ENCODE data around the gene WDR59.

The WDR59 gene

GRCh38 chr16:74975591-74975990 lies 9.3 kb downstream of the WDR59 start:
- no peak for DNase-seq (ENCODE audit: low read depth, low spot score)
- H3K27ac ChIP-seq (ENCODE audit: low read length): no peak overlapping the region
- H3K27me3 ChIP-seq (ENCODE audit: control insufficient read depth, insufficient read depth, low read length): no peaks in the 10 kb centered on the region
- no peaks in the 10 kb centered on the region for H3K9me3 ChIP-seq (ENCODE audit: control insufficient read depth, insufficient read depth, low read length)
- WGBS (ENCODE audit: insufficient coverage, insufficient read length): no CpG with 5 or more reads among the region's 5 CpGs
- no peaks in the 10 kb centered on the region for H3K4me1 ChIP-seq (ENCODE audit: control insufficient read depth, insufficient read depth, low read length)
- peaks cover 3% of the 10 kb centered on the region for H3K36me3 ChIP-seq (ENCODE audit: control insufficient read depth, insufficient read depth, low read length)
- H3K4me3 ChIP-seq (ENCODE audit: low read length): no peak overlapping the region

GRCh38 chr16:74973304-74973703 lies 11.6 kb downstream of the WDR59 start:
- WGBS (ENCODE audit: insufficient coverage, insufficient read length): no CpG with 5 or more reads among the region's 10 CpGs

DNA sequence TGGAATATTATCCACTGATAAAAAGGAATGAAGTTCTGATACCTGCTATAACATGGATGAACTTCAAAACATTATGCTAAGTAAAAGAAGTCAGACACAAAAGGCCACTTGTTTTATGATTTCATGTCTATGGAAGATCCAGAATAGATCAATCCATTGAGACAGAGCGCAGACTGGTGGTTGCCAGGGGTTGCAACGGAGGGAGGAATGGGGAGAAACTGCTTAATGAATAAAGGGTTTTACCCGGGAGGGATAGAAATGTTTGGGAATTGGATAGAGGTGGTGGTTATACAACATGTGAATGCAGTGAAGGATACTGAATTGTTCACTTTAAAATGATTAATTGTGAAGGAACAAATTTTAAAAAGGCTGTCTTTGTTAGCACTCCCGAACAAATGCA lies 30.2 kb downstream of the WDR59 start:
- H3K4me3 ChIP-seq (ENCODE audit: low read length): no peak overlapping the region
- H3K9me3 ChIP-seq (ENCODE audit: control insufficient read depth, insufficient read depth, low read length): no peaks in the 10 kb centered on the region
- 100% methylated on average over 1 of the region's 4 CpGs for WGBS (ENCODE audit: insufficient coverage, insufficient read length)
- H3K4me1 ChIP-seq (ENCODE audit: control insufficient read depth, insufficient read depth, low read length): no peaks in the 10 kb centered on the region
- H3K27me3 ChIP-seq (ENCODE audit: control insufficient read depth, insufficient read depth, low read length): no peaks in the 10 kb centered on the region
- H3K27ac ChIP-seq (ENCODE audit: low read length): no peak overlapping the region
- DNase-seq (ENCODE audit: low read depth, low spot score): no peak
- peaks cover 3% of the 10 kb centered on the region; the same call in 1 of the 2 replicates for H3K36me3 ChIP-seq (ENCODE audit: control insufficient read depth, insufficient read depth, low read length)

More at GRCh38 chr16:74973304-74973703, 11.6 kb downstream of the WDR59 start:
- H3K27ac ChIP-seq (ENCODE audit: low read length): no peak overlapping the region
- no peak for DNase-seq (ENCODE audit: low read depth, low spot score)
- no peaks in the 10 kb centered on the region for H3K27me3 ChIP-seq (ENCODE audit: control insufficient read depth, insufficient read depth, low read length)
- no peak overlapping the region for H3K4me3 ChIP-seq (ENCODE audit: low read length)
- H3K4me1 ChIP-seq (ENCODE audit: control insufficient read depth, insufficient read depth, low read length): no peaks in the 10 kb centered on the region
- peaks cover 3% of the 10 kb centered on the region for H3K36me3 ChIP-seq (ENCODE audit: control insufficient read depth, insufficient read depth, low read length)
- no peaks in the 10 kb centered on the region for H3K9me3 ChIP-seq (ENCODE audit: control insufficient read depth, insufficient read depth, low read length)

DNA sequence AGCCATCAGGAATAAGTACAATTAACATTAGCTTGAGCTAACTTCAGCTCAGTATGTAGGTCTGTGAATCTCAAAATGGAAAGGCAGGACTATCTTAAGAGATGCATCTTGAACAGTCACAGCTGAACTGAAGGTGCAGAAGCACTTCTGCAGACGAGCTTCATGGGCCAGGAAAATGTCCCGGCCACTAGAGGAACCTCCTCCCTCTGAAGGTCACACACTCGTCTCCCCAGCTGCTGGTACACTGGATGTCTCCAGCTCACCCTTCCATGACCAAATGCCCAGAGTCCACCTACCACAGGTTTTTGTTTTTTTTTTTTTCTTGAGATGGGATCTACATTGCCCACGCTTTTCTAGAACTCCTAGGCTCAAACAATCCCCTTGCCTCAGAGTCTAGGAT lies 33.2 kb downstream of the WDR59 start:
- no peak overlapping the region for H3K27ac ChIP-seq (ENCODE audit: low read length)
- H3K27me3 ChIP-seq (ENCODE audit: control insufficient read depth, insufficient read depth, low read length): no peaks in the 10 kb centered on the region
- peaks cover 6% of the 10 kb centered on the region; the same call in 1 of the 2 replicates for H3K36me3 ChIP-seq (ENCODE audit: control insufficient read depth, insufficient read depth, low read length)
- whole genome bisulfite sequencing (ENCODE audit: insufficient coverage, insufficient read length): no CpG with 5 or more reads among the region's 4 CpGs
- no peaks in the 10 kb centered on the region for H3K4me1 ChIP-seq (ENCODE audit: control insufficient read depth, insufficient read depth, low read length)
- no peak overlapping the region for H3K4me3 ChIP-seq (ENCODE audit: low read length)
- DNase-seq (ENCODE audit: low read depth, low spot score): no peak
- no peaks in the 10 kb centered on the region for H3K9me3 ChIP-seq (ENCODE audit: control insufficient read depth, insufficient read depth, low read length)

DNA sequence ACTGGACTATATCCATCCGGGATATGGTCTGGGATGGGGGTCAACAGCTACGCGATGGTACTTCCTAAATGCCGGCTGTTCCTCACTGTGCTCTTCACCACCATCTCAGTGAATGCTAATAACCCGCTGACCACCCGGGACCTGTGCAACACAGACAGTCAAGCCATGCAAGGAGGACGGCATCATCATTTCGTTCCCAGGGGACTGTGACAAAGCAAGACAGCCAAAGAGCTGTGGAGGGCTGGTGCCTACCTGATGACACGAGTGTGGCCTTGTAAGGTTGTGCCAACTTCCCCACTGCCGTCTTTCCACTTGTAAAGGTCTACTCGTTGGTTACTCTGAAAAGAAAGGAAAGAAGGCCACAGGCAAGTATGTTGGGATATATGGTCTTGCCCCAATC lies 33.7 kb downstream of the WDR59 start:
- no peaks in the 10 kb centered on the region for H3K27me3 ChIP-seq (ENCODE audit: control insufficient read depth, insufficient read depth, low read length)
- no CpG with 5 or more reads among the region's 11 CpGs for WGBS (ENCODE audit: insufficient coverage, insufficient read length)
- no peak overlapping the region for H3K4me3 ChIP-seq (ENCODE audit: low read length)
- DNase-seq (ENCODE audit: low read depth, low spot score): no peak
- no peaks in the 10 kb centered on the region for H3K9me3 ChIP-seq (ENCODE audit: control insufficient read depth, insufficient read depth, low read length)
- no peak overlapping the region for H3K27ac ChIP-seq (ENCODE audit: low read length)
- no peaks in the 10 kb centered on the region for H3K4me1 ChIP-seq (ENCODE audit: control insufficient read depth, insufficient read depth, low read length)
- peaks cover 6% of the 10 kb centered on the region; the same call in 1 of the 2 replicates for H3K36me3 ChIP-seq (ENCODE audit: control insufficient read depth, insufficient read depth, low read length)

- no CpG with 5 or more reads among the region's 7 CpGs for WGBS (ENCODE audit: insufficient coverage, insufficient read length)
- no peak for DNase-seq (ENCODE audit: low read depth, low spot score)
- Histone ChIP-seq H3K4me1 (ENCODE audit: control insufficient read depth, insufficient read depth, low read length) (no peaks in the 10 kb centered on the region), H3K36me3 (ENCODE audit: control insufficient read depth, insufficient read depth, low read length) (peaks cover 6% of the 10 kb centered on the region; the same call in 1 of the 2 replicates), H3K27me3 (ENCODE audit: control insufficient read depth, insufficient read depth, low read length) (no peaks in the 10 kb centered on the region), H3K9me3 (ENCODE audit: control insufficient read depth, insufficient read depth, low read length) (no peaks in the 10 kb centered on the region), H3K4me3 (ENCODE audit: low read length) (no peak overlapping the region), H3K27ac (ENCODE audit: low read length) (no peak overlapping the region)
These were observed 34.4 kb downstream of the WDR59 start for GRCh38 chr16:74950511-74950910.

- H3K27ac ChIP-seq (ENCODE audit: low read length): no peak overlapping the region
- H3K9me3 ChIP-seq (ENCODE audit: control insufficient read depth, insufficient read depth, low read length): no peaks in the 10 kb centered on the region
- H3K4me3 ChIP-seq (ENCODE audit: low read length): no peak overlapping the region
- DNase-seq (ENCODE audit: low read depth, low spot score): no peak
- peaks cover 6% of the 10 kb centered on the region; the same call in 1 of the 2 replicates for H3K36me3 ChIP-seq (ENCODE audit: control insufficient read depth, insufficient read depth, low read length)
- WGBS (ENCODE audit: insufficient coverage, insufficient read length): no CpG with 5 or more reads among the region's 3 CpGs
- no peaks in the 10 kb centered on the region for H3K4me1 ChIP-seq (ENCODE audit: control insufficient read depth, insufficient read depth, low read length)
- no peaks in the 10 kb centered on the region for H3K27me3 ChIP-seq (ENCODE audit: control insufficient read depth, insufficient read depth, low read length)
These were observed 35.6 kb downstream of the WDR59 start for GRCh38 chr16:74949309-74949708.

DNA sequence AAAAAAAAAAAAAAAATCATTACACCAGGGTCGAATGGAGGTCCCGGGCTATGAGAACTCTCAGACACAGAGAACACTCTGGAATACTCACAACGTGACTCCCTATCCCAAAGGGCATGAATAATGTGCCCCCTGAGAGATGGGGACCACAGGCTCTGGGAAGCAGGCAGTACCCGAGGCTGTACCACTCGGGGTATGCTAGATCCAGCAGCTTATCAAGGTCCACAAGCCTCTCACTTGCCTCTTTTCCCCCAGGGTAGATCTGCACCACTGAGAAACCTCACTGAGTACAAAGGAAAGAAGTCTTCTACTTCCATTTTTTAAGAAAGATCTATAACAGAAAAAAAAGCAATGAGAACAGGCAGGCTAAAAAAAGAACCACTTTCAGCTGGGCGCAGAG lies 40.5 kb downstream of the WDR59 start:
- Histone ChIP-seq H3K36me3 (ENCODE audit: control insufficient read depth, insufficient read depth, low read length) (peaks cover 3% of the 10 kb centered on the region; the same call in 1 of the 2 replicates), H3K27me3 (ENCODE audit: control insufficient read depth, insufficient read depth, low read length) (no peaks in the 10 kb centered on the region), H3K4me3 (ENCODE audit: low read length) (no peak overlapping the region), H3K4me1 (ENCODE audit: control insufficient read depth, insufficient read depth, low read length) (no peaks in the 10 kb centered on the region), H3K9me3 (ENCODE audit: control insufficient read depth, insufficient read depth, low read length) (no peaks in the 10 kb centered on the region), H3K27ac (ENCODE audit: low read length) (no peak overlapping the region)
- no CpG with 5 or more reads among the region's 6 CpGs for WGBS (ENCODE audit: insufficient coverage, insufficient read length)
- no peak for DNase-seq (ENCODE audit: low read depth, low spot score)

GRCh38 chr16:74942977-74943918 lies 41.7 kb downstream of the WDR59 start:
- H3K36me3 ChIP-seq (ENCODE audit: control insufficient read depth, insufficient read depth, low read length): peaks cover 1% of the 10 kb centered on the region; the same call in 1 of the 2 replicates
- no peak overlapping the region for H3K27ac ChIP-seq (ENCODE audit: low read length)
- WGBS (ENCODE audit: insufficient coverage, insufficient read length): no CpG with 5 or more reads among the region's 4 CpGs
- H3K4me3 ChIP-seq (ENCODE audit: low read length): no peak overlapping the region
- no peak for DNase-seq (ENCODE audit: low read depth, low spot score)
- no peaks in the 10 kb centered on the region for H3K9me3 ChIP-seq (ENCODE audit: control insufficient read depth, insufficient read depth, low read length)
- no peaks in the 10 kb centered on the region for H3K4me1 ChIP-seq (ENCODE audit: control insufficient read depth, insufficient read depth, low read length)
- H3K27me3 ChIP-seq (ENCODE audit: control insufficient read depth, insufficient read depth, low read length): no peaks in the 10 kb centered on the region

DNA sequence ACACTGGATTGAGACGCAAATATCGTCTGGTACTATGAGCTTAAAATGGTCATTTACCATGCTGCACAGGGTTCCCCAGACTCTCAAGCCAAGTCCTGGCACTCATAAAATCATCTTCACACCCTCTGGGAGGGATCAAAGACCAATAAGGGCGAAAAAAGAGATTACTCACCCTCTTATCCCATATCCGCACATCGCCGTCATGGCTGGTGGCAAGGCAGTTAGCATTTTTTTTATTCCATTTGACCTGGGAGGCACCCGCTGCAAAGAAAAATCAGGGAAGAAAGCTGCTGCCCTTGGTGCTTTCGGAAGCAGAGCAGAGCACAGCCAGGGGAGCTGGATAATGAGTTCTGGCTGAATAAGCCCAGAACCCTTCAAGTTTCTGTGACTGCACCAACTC lies 42.4 kb downstream of the WDR59 start:
- peaks cover 3% of the 10 kb centered on the region; the same call in 1 of the 2 replicates for H3K36me3 ChIP-seq (ENCODE audit: control insufficient read depth, insufficient read depth, low read length)
- H3K4me1 ChIP-seq (ENCODE audit: control insufficient read depth, insufficient read depth, low read length): no peaks in the 10 kb centered on the region
- no peaks in the 10 kb centered on the region for H3K9me3 ChIP-seq (ENCODE audit: control insufficient read depth, insufficient read depth, low read length)
- H3K4me3 ChIP-seq (ENCODE audit: low read length): no peak overlapping the region
- WGBS (ENCODE audit: insufficient coverage, insufficient read length): no CpG with 5 or more reads among the region's 8 CpGs
- no peak for DNase-seq (ENCODE audit: low read depth, low spot score)
- H3K27me3 ChIP-seq (ENCODE audit: control insufficient read depth, insufficient read depth, low read length): no peaks in the 10 kb centered on the region
- no peak overlapping the region for H3K27ac ChIP-seq (ENCODE audit: low read length)

All from iPS DF 6.9 (cell line).